Left ventricle myocardium inferior (tissue), 1 donor: ENCODE results near the gene UPK1B. TPM values are rescaled to one million over a fixed set of nuclear protein-coding genes. Genes with fewer than 3 reads are reported as not detected.
"Not testable (repeated sequence)": the region's sequence is repeated elsewhere in the genome, so short reads cannot be mapped to it uniquely, and the experiment has no call there.

Experiments
- DNase-seq: peaks from one replicate; pipeline ENCODE4 v3.0.0-alpha.2; 2020
- H3K27ac ChIP-seq: fragments of 200-600 bp; replicated peaks from 2 replicates; pipeline ENCODE4 v1.8.0; 2021
- H3K27me3 ChIP-seq: fragments of 200-600 bp; 2 replicates; pipeline ENCODE4 v1.8.0; 2021; ENCODE audit warnings: low read depth
- H3K36me3 ChIP-seq: fragments of 200-600 bp; 2 replicates; pipeline ENCODE4 v1.8.0; 2021
- H3K4me1 ChIP-seq: fragments of 200-600 bp; 2 replicates; pipeline ENCODE4 v1.8.0; 2021
- H3K4me3 ChIP-seq: fragments of 200-600 bp; 2 replicates; pipeline ENCODE4 v1.8.0; 2021; ENCODE audit warnings: mild to moderate bottlenecking, moderate library complexity
- H3K9me3 ChIP-seq: fragments of 200-600 bp; replicated peaks from 2 replicates; pipeline ENCODE4 v1.8.0; 2021
- intact Hi-C: fragments of 100-400 bp; cut with micrococcal nuclease; formaldehyde crosslinking; loops from one replicate; pipeline ENCODE4 v1.11.0; 2022
- long read RNA-seq: library from polyadenylated mRNA; unstranded; transcript quantifications from one replicate; pipeline ENCODE4 v2.0.0, GENCODE V29; 2021
- total RNA-seq: library from RNA; stranded (reverse); fragmentation: NEBNext Ultra II Directional; extraction: Animal tissue kit (Norgen Biotek cat#: 25700); gene quantifications from one replicate; pipeline ENCODE4 v1.2.1, GENCODE V29; 2021
- TF ChIP-seq, protein P1 (sequence below): fragments of 200-600 bp; IDR thresholded peaks from 2 replicates; pipeline ENCODE4 v1.8.0; 2021; ENCODE audit warnings: antibody characterized with exemption, mild to moderate bottlenecking, borderline replicate concordance
- donor health status: DM: no; HTN: yes; CAD: no; lungs with severe emphysema.

UPK1B gene
- total RNA-seq: not detected
- long read RNA-seq, partial matches to known transcripts: 0 of 1 reads
- long read RNA-seq, other reads (novel, unspliced or antisense): 1 of 1 reads

- Histone ChIP-seq H3K27ac (no peak within 1 kb of the TSS), H3K27me3 (no peaks in the 10 kb centered on the region), H3K4me1 (no peaks in the 10 kb centered on the region), H3K4me3 (no peak within 1 kb of the TSS), H3K36me3 (no peaks in the 10 kb centered on the region), H3K9me3 (no peaks in the 10 kb centered on the region)
- TF ChIP-seq, protein P1, sequence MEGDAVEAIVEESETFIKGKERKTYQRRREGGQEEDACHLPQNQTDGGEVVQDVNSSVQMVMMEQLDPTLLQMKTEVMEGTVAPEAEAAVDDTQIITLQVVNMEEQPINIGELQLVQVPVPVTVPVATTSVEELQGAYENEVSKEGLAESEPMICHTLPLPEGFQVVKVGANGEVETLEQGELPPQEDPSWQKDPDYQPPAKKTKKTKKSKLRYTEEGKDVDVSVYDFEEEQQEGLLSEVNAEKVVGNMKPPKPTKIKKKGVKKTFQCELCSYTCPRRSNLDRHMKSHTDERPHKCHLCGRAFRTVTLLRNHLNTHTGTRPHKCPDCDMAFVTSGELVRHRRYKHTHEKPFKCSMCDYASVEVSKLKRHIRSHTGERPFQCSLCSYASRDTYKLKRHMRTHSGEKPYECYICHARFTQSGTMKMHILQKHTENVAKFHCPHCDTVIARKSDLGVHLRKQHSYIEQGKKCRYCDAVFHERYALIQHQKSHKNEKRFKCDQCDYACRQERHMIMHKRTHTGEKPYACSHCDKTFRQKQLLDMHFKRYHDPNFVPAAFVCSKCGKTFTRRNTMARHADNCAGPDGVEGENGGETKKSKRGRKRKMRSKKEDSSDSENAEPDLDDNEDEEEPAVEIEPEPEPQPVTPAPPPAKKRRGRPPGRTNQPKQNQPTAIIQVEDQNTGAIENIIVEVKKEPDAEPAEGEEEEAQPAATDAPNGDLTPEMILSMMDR: no peak
- no peak for DNase-seq
- intact Hi-C loops: no loop called here
These were observed at the start of gene UPK1B for GRCh38 chr3:119173325-119173724. Gene UPK1B, plus strand, starts transcription at chr3:119173598. Its CDS starts 13,144 bp downstream, at chr3:119186742.

DNA sequence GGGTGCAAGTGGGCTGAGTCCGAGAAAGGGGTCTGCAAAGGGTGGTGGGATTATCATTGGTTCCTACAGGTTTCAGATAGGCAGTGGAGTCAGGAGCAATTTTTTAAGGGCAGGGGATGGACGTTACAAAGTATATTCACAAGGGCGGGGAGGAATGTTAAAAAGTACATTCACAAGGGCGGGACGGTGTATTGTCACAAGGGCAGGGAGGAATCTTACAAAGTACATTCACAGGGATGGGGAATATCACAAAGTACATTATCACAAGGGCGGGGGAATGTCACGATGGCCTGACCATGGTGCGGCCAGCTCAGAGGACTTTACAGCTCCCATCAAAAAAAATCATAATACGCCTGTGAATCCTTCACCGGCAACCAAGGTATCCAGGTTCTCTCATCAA is 48.1 kb upstream of the UPK1B start:
- TF ChIP-seq, protein P1: no peak
- Histone ChIP-seq H3K27me3 (no peaks in the 10 kb centered on the region), H3K27ac (no peak overlapping the region), H3K36me3 (no peaks in the 10 kb centered on the region), H3K9me3 (peaks cover 8% of the 10 kb centered on the region), H3K4me1 (no peaks in the 10 kb centered on the region), H3K4me3 (no peak overlapping the region)
- intact Hi-C loops: no loop called here
- DNase-seq: no peak

DNA sequence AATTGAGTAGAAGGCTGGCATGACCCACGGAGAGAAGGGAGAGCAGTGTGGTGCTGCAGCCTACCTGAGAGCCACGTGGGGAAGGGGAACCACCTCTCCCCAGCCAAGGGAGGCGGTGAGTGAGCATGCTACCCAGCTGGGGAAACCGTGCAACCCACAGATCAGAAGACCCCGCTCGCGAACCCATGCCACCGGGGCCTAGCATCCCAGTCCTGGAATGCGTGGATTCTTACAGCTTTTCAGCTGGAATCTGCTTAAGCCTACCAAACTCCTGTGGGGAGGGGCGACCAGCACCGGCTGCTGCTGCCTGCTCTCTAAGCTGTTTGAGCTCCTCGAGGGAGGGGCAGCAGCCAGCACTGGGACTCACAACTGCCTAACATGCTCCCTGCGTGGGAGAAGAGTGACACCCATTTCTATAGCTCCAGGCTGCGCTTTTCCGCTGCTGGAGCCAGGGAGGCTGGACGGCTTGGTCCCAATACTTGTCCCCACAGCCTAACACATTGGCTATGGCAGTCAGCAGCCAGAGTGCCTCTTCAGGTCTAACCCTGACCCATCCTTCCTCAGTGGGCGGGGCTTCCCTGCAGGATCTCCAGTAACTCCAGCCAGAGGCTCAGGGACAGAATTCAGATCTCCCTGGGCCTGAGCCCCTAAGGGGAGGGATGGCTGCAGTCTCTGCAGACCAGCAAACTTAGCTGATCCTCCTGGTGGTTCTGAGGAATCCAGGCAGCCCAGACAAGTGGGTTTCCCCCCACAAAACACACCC is 47.5 kb upstream of the UPK1B start:
- no peak for DNase-seq
- Histone ChIP-seq H3K4me1 (no peaks in the 10 kb centered on the region), H3K27ac (no peak overlapping the region), H3K36me3 (no peaks in the 10 kb centered on the region), H3K27me3 (no peaks in the 10 kb centered on the region), H3K4me3 (no peak overlapping the region), H3K9me3 (peaks cover 8% of the 10 kb centered on the region)
- TF ChIP-seq, protein P1: no peak
- intact Hi-C loops: no loop called here

- intact Hi-C loops, H3K27me3 ChIP-seq, H3K36me3 ChIP-seq, H3K9me3 ChIP-seq, H3K4me3 ChIP-seq, H3K27ac ChIP-seq, DNase-seq, H3K4me1 ChIP-seq: not testable (repeated sequence)
These were observed 43.1 kb upstream of the UPK1B start for GRCh38 chr3:119130291-119130690.

- H3K27ac ChIP-seq, DNase-seq, H3K27me3 ChIP-seq, intact Hi-C loops, H3K4me1 ChIP-seq, H3K4me3 ChIP-seq, H3K36me3 ChIP-seq, H3K9me3 ChIP-seq: not testable (repeated sequence)
These were observed 41.1 kb upstream of the UPK1B start for GRCh38 chr3:119132291-119132690.

DNA sequence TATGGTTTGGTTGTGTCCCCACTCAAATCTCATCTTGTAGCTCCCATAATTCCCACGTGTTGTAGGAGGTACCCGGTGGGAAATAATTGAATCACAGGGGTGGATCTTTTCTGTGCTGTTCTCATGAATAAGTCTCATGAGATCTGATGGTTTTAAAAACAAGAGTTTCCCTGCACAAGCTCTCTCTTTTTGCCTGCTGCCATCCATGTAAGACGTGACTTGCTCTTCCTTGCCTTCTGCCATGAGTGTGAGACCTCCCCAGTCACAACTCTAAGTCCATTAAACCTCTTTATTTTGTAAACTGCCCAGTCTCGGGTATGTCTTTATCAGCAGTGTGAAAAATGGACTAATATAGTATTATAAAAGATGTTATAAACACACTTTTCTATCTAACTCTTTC is 34.0 kb upstream of the UPK1B start:
- not testable (repeated sequence) for H3K27me3 ChIP-seq, DNase-seq

DNA sequence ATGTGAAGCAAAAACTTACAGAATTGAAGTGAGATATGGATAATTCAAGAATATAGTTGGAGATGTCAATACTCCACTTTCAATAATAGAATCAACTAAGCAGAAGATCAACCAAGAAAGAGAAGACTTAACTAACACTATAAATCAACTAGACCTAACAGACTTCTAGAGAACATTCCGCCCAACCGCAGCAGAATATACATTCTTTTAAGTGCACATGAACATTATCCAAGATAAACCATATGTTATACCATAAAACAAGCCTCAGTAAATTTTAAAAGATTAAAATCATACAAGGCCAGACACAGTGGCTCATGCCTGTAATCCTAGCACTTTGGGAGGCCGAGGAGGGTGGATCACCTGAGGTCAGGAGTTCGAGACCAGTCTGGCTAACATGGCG is 32.9 kb upstream of the UPK1B start:
- DNase-seq: no peak
- intact Hi-C loops: no loop called here
- TF ChIP-seq, protein P1: no peak
- Histone ChIP-seq H3K4me1 (no peaks in the 10 kb centered on the region), H3K4me3 (no peak overlapping the region), H3K27ac (no peak overlapping the region), H3K27me3 (no peaks in the 10 kb centered on the region), H3K36me3 (no peaks in the 10 kb centered on the region), H3K9me3 (peaks cover 4% of the 10 kb centered on the region)

More for the DNA sequence above, 34.0 kb upstream of the UPK1B start:
- H3K4me1 ChIP-seq, H3K36me3 ChIP-seq, H3K4me3 ChIP-seq, H3K27ac ChIP-seq, H3K9me3 ChIP-seq, intact Hi-C loops: not testable (repeated sequence)
